NT2/D1 (cell line): ENCODE results near the gene KMT2B.

Experiments used
- SUZ12 ChIP-seq: IDR thresholded peaks from 2 replicates; pipeline ENCODE4 v1.6.1; 2011; ENCODE audit not compliant: insufficient read length, insufficient read depth; ENCODE audit errors: extremely low read depth
- ZNF274 ChIP-seq: IDR thresholded peaks from 2 replicates; pipeline ENCODE4 v1.6.1; 2011; ENCODE audit warnings: mild to moderate bottlenecking, low read depth, low read length

DNA sequence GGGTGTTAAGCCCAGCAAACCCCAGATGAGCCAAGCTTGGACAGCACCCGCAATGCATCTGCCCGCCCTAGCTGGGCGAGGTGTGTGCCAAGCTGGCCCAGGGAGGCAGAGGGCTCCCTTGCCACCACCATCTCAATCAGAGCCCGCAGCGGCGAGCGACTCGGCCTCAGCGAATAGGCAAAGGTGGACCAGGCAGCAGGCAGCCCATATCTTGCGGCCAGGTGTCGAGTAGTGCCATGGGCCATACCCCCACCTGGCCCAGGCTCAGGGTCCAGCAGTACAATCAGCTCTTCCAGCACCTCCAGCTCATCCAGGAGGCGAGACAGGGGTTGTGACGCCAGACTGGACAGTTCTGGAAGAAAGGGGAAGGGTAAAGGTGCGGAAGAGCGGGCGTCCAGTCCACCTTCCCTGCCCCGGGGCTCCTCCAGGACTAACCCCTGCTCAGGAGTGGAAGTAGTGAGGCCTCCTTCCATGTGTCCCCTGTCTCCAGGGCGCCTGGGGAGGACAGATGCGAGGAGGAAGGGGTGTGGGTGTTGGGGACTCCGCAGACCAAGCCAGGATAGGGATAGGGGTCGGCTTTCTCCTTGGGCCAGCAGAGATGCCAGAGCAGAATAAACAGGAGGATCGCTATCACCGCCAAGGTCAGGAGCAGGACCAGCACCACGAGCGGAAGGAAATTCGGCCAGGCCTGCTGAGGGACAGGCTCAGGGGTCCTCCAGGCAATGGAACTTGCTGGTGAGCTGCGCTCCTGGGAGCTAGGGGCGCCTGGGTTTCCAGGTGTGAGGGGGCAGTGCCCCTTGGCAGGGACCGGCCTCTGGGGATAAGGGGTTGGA is 21.7 kb downstream of the KMT2B start:
- TF ChIP-seq ZNF274 (no peak), SUZ12 (no peak)
